Measurements from ENCODE around the gene GLB1L2.

The GLB1L2 gene

DNA sequence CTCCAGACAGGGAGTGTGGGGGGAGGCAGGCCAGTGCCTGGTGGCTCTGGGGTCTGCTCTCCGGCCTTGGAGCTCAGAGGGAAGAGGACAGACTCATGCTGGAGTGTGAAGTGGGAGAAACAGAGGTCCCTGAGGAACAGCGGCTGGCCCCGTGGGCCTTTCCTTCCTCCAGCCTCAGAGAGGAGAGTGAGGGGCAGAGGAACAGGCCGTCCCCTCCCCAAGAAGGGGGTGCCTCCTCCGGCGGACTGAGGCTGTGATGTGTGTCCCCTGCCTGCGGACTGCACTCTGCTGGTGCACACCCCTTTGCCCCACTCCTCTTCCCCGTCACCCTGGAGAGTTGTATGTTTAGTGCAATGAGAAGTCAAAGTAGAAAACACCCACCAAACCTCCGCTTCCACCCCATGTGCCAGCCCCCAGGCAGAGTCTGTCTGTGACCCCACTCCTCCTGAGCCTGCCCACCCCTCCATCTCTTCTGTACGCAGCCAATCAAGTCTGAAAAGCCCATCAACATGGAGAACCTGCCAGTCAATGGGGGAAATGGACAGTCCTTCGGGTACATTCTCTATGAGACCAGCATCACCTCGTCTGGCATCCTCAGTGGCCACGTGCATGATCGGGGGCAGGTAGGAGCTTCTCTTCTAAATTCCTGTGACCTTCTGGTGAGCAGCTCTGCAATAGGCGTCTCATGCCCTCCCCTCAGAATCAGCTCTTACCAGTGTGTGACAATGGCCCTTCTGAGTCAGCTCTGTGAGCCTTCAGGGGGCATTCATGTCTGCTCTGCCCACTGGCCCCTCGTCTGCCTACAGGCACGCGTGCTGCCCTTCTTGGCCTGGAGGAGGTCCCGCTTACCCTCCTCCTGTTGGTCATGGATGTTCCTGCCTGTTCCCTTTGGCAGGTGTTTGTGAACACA is 39.0 kb downstream of the GLB1L2 start:
- no peak for DNase-seq

- no peak for DNase-seq
Measured at GRCh38 chr11:134371436-134372185, 39.8 kb downstream of the GLB1L2 start.

DNA sequence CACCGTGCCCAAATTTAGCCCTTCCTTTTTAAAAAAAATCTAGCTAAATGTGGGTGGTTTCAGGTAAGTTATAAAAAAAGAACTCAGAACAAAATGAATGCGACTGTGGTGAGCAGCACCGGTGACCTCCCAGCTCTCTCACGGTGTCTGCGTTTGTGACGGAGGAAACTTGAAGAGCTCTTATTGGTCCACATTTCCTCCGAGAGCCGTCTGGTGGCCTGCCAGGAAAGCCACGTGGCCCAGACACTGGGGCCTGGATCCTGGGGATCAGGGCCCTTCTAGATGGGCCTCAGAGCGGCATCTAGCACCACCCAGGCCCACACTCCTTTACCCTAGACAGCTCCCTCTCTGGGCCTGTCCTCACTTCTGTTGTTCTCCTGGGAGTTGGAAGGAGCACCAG is 40.7 kb downstream of the GLB1L2 start:
- no peak for DNase-seq

DNA sequence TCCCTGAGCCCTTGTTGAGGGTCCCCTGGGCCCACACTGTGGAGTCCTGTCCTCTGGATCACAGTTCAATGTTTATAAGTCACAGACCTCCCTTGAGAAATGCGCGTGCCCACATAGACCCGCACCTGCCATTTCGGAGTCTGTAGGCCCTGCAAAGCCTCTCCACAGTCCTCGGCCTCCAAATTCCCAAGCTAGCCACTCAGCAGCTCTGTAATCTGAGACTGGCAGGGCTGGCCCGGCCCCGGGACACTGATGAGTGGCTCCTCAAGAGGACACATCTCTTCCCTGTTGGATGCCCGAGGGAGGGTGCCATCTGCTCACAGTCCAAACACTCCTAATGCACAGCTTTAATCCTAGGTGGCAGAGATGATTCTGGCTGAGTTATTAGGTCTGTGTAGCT is 41.2 kb downstream of the GLB1L2 start:
- DNase-seq, result no peak

DNA sequence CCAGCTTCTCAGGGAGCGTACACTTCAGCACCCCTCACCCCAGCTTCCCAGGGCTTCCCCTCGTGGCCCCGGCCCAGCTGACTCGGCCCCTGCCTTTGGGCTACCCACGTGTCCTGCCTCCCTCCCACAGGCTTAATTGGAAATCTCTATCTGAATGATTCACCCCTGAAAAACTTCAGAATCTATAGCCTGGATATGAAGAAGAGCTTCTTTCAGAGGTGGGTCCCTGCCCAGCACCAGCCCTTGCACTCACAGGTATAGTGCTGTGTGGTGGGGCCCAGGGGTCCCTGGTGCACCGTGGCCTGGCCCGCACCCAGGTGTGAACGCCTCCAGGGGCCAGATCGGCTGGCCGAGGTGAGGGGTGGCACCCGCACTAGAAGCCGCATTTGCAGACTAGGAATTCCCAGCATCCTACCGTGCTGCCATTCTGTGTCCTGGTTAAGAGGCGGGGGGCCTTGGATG is 41.8 kb downstream of the GLB1L2 start:
- DNase-seq, result no peak

GRCh38 chr11:134374171-134374570 is 42.4 kb downstream of the GLB1L2 start:
- DNase-seq, result no peak

DNA sequence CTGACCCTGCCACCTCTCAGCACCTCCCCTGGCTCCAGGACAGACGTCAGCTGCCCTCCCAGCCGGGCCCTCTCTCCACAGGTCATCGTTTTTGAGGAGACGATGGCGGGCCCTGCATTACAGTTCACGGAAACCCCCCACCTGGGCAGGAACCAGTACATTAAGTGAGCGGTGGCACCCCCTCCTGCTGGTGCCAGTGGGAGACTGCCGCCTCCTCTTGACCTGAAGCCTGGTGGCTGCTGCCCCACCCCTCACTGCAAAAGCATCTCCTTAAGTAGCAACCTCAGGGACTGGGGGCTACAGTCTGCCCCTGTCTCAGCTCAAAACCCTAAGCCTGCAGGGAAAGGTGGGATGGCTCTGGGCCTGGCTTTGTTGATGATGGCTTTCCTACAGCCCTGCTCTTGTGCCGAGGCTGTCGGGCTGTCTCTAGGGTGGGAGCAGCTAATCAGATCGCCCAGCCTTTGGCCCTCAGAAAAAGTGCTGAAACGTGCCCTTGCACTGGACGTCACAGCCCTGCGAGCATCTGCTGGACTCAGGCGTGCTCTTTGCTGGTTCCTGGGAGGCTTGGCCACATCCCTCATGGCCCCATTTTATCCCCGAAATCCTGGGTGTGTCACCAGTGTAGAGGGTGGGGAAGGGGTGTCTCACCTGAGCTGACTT is 43.2 kb downstream of the GLB1L2 start:
- no peak for DNase-seq

DNA sequence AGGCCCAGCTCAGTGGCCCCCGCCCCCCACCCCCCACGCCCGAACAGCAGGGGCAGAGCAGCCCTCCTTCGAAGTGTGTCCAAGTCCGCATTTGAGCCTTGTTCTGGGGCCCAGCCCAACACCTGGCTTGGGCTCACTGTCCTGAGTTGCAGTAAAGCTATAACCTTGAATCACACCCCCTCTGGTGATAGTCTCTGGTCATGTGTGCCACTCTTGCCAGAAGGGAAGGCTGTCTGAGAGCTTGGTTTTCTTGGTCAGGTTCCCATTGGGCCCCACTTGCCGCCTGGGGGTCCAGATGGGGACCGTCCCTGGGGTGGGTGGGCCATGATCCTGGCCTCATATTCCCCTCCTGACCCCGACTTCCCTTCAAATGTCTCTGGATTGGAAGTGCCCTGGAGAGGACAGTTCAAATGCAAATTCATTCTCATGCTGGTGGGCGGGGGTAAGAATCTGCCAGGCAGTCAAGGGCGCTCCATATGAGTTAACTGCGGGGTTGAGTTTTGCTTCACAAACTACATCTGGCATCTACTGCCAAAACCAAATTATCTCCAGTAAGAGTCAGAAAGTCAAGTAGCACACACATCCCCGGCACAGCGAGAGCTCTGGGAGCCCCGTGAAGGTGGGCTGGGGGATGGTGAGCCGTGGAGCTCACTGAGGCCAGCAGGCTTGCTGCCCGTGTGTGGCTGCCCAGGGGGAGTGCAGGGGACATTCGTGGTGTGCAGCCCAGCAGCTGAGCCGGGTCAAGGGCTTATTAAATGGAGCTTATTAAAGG is 44.5 kb downstream of the GLB1L2 start:
- DNase-seq, result no peak

DNA sequence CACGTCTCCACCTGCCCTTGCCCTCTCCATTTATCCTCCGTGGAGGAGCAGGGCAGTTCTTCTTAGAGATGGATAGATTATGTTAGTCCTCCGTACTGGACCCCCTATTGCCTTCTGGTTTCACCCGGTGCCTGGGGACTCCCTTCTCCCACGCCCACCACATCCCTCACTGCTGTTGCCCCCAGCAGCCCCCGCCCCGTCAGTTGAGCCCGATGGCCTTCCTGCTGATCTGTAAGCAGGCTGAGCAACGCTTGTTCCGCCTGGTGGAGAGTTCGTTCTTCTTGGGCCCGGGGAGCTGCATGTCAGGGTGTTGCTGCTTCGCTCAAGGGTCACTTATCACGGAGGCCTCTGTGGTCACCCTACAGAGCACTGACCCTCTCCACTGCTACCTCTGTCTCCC is 46.1 kb downstream of the GLB1L2 start:
- no peak for DNase-seq

DNA sequence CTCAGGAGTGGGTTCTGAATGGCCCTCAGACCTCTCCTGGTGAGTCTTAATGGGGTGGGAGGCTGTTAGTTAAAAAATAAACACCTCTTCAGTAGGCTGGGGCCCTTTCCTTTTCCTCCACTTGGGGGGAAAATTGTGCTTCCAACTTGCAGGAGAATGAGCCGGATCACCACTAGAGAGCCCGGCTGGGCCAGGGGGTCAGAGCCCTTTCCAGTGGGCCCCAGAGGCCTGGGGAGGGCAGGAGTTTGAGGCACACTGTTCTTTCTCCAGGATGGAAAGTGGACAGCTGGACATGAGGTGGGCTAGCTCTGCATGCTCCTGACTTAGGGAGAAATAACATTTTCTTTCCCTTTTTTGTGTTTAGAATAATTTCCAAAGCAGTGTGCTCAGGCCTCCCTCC is 47.5 kb downstream of the GLB1L2 start:
- DNase-seq, result no peak

- DNase-seq, result no peak
Measured at GRCh38 chr11:134380229-134380628, 48.4 kb downstream of the GLB1L2 start.

GRCh38 chr11:134380785-134381184 is 49.0 kb downstream of the GLB1L2 start:
- DNase-seq, result no peak

GRCh38 chr11:134382257-134382656 is 50.5 kb downstream of the GLB1L2 start:
- DNase-seq, result no peak

DNA sequence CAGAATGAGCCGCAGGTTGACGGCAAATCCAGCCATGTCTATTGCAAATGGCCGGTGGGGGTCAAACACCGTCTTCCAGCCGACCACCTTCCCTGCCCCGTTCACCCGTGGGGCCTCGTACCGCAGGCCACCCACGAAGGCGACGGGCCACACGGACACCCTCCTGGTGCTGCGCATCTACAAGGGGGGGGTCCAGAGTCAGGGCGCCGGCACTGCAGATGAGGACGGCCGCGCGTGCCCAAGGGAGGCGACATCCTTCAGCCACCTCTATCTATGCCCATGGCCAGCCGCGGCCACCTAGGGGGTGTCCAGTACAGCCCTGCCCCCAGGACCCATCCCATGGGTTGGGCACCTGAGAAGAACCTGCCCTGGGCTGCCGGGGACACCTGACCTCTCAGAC is 51.0 kb downstream of the GLB1L2 start:
- no peak for DNase-seq

- DNase-seq, result no peak
Measured at GRCh38 chr11:134383576-134384221, 51.9 kb downstream of the GLB1L2 start.

DNA sequence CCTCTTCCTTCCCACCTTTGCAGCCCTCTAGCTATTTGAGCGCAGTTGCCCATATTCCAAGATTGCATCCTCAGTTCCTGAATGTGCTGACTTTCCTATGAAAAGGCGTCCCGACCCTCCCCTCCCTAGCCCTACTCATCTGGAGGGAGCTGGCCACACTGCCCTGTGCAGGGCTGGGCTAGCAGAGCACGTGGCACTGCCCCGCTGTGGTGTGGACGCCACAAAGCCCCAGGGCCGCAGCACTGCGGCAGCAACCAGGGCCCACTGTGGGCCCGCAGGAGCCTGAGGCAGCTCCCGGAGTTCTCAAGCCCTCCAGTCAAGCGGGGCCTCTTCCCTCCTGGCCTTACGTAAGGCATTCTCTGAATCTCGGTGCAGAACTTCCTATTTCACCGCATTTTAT is 52.6 kb downstream of the GLB1L2 start:
- DNase-seq, result no peak

GRCh38 chr11:134385171-134385570 is 53.4 kb downstream of the GLB1L2 start:
- DNase-seq, result no peak

DNA sequence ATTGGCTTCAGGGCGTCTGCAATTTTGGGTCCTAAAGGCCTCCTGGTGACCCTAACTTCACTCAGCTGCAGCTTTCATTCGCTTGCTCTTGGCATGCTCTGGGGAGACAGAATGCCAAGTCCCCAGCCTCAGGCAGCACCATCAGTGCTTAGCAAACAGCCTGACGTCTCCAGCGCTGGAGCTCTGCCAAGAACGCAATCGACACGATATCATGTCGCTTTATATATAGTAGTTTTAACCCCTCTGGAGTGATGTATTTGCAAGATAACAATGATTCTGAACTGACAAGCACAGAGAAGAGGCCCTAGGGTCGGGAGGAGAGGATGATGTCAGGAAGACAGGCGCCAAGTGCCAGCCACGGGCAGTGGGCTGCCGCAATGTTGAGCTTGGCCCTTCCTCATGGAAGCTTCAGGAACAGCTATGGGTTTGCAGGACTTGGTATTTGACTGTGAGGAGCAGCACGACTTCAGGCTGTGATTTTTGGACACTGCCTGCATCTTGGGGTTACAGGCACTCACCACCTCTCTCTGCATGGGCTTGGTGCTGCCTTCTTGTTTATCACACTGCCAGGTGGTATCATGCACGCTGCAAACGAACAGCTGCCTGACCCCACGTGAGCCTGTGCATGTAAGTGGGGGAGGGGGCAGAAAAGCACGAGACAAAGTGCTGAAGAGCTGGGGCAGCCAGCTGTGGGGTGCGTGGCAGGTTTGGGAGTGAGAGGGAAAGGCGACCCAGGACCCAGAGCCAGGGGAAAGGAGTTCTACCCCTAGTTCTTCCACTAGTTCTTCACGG is 54.2 kb downstream of the GLB1L2 start:
- DNase-seq, result no peak

DNA sequence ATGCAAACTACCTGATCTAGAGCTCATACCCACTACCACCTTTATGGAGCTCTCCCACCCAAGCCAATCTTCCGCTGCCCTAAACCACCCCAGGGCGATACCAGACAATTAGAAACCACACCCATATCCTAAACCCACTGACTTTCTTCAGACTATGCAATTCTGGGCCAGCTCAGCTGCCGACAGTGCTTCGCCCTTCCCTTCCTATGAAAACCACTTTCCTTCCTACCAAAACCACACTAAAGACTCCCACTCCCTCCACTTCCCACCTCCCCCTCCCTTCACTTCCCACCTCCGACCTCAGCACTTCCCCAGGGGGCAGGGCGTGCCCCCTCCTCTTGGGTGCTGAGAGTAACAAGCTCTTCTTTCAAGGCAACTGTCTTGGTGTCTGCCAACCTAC is 55.2 kb downstream of the GLB1L2 start:
- DNase-seq, result no peak

GRCh38 chr11:134387501-134387900 is 55.7 kb downstream of the GLB1L2 start:
- DNase-seq, result no peak

DNA sequence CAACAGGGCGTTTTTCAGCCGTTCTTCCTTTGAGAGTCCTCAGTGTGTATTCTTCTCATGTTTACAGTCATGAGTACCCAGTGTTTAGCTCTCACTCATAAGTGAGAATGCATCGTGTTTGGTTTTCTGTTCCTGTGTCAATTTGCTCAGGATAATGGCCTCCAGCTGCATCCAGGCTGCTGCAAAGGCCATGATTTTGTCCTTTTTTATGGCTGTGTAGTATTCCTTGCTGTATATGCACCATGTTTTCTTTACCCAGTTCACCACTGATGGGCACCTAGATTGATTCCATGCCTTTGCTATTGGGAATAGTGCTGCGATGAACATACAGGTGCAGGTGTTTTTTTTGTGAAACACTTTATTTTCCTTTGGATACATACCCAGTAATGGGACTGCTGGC is 56.8 kb downstream of the GLB1L2 start:
- no peak for DNase-seq
